ENCODE data around the gene SEPTIN5.

Gene SEPTIN5

GRCh38 chr22:19717181-19717580, 2.9 kb downstream of the SEPTIN5 start:
- Histone ChIP-seq H3F3A (ENCODE audit: insufficient read depth) (no peaks in the 10 kb centered on the region), H3K9me3 (ENCODE audit: insufficient read depth, low read length) (no peaks in the 10 kb centered on the region), H3K27ac (ENCODE audit: low read depth, low read length) (no peak overlapping the region), H3K9me2 (replicated peaks; ENCODE audit: insufficient read depth, low read length) (no peaks in the 10 kb centered on the region), H3K4me2 (ENCODE audit: low read depth, low read length, poor library complexity, severe bottlenecking) (no peak overlapping the region), H3K4me3 (ENCODE audit: insufficient read depth, low read length, poor library complexity, severe bottlenecking) (no peak overlapping the region), H3K27me3 (ENCODE audit: low read length) (no peaks in the 10 kb centered on the region), H3K9ac (ENCODE audit: low read length) (no peak overlapping the region), H2AFZ (ENCODE audit: low read depth, low read length, severe bottlenecking) (no peak overlapping the region), H4K20me1 (ENCODE audit: low read depth, low read length) (no peaks in the 10 kb centered on the region), H3K79me2 (ENCODE audit: insufficient read depth, low read length) (no peaks in the 10 kb centered on the region), H3K36me3 (ENCODE audit: low read length) (no peaks in the 10 kb centered on the region)
- TF ChIP-seq EZH2phosphoT487 (conservative IDR thresholded peaks at IDR 0.05; ENCODE audit: low read length): no peak
- TF ChIP-seq CTCF (IDR thresholded peaks at IDR 0.05; ENCODE audit: insufficient read depth, low read length, poor library complexity, severe bottlenecking): no peak

GRCh38 chr22:19717691-19718455, 3.6 kb downstream of the SEPTIN5 start:
- Histone ChIP-seq H3K9me3 (ENCODE audit: insufficient read depth, low read length) (no peaks in the 10 kb centered on the region), H2AFZ (ENCODE audit: low read depth, low read length, severe bottlenecking) (no peak overlapping the region), H3K79me2 (ENCODE audit: insufficient read depth, low read length) (no peaks in the 10 kb centered on the region), H3K4me3 (ENCODE audit: insufficient read depth, low read length, poor library complexity, severe bottlenecking) (no peak overlapping the region), H3F3A (ENCODE audit: insufficient read depth) (no peaks in the 10 kb centered on the region), H3K27ac (ENCODE audit: low read depth, low read length) (no peak overlapping the region), H3K36me3 (ENCODE audit: low read length) (no peaks in the 10 kb centered on the region), H3K9ac (ENCODE audit: low read length) (no peak overlapping the region; the same call in 1 of the 2 replicates), H3K9me2 (replicated peaks; ENCODE audit: insufficient read depth, low read length) (no peaks in the 10 kb centered on the region), H3K4me2 (ENCODE audit: low read depth, low read length, poor library complexity, severe bottlenecking) (peak overlapping the region; percentile 40), H4K20me1 (ENCODE audit: low read depth, low read length) (no peaks in the 10 kb centered on the region), H3K27me3 (ENCODE audit: low read length) (no peaks in the 10 kb centered on the region)
- TF ChIP-seq EZH2phosphoT487 (conservative IDR thresholded peaks at IDR 0.05; ENCODE audit: low read length): no peak
- TF ChIP-seq CTCF (IDR thresholded peaks at IDR 0.05; ENCODE audit: insufficient read depth, low read length, poor library complexity, severe bottlenecking): no peak

GRCh38 chr22:19718456-19719049, 4.2 kb downstream of the SEPTIN5 start:
- Histone ChIP-seq H3K9ac (ENCODE audit: low read length) (no peak overlapping the region; the same call in 1 of the 2 replicates), H3K27me3 (ENCODE audit: low read length) (no peaks in the 10 kb centered on the region), H3K9me3 (ENCODE audit: insufficient read depth, low read length) (no peaks in the 10 kb centered on the region), H3K9me2 (replicated peaks; ENCODE audit: insufficient read depth, low read length) (no peaks in the 10 kb centered on the region), H3K4me2 (ENCODE audit: low read depth, low read length, poor library complexity, severe bottlenecking) (peak overlapping the region; percentile 40), H3F3A (ENCODE audit: insufficient read depth) (no peaks in the 10 kb centered on the region), H3K4me3 (ENCODE audit: insufficient read depth, low read length, poor library complexity, severe bottlenecking) (no peak overlapping the region), H2AFZ (ENCODE audit: low read depth, low read length, severe bottlenecking) (no peak overlapping the region), H3K36me3 (ENCODE audit: low read length) (no peaks in the 10 kb centered on the region), H3K27ac (ENCODE audit: low read depth, low read length) (no peak overlapping the region), H4K20me1 (ENCODE audit: low read depth, low read length) (no peaks in the 10 kb centered on the region), H3K79me2 (ENCODE audit: insufficient read depth, low read length) (no peaks in the 10 kb centered on the region)
- TF ChIP-seq EZH2phosphoT487 (conservative IDR thresholded peaks at IDR 0.05; ENCODE audit: low read length) (no peak), CTCF (IDR thresholded peaks at IDR 0.05; ENCODE audit: insufficient read depth, low read length, poor library complexity, severe bottlenecking) (no peak)

All from SU-DHL-6 (cell line).